ENCODE data around the gene ORMDL3. TPM values are rescaled to one million over a fixed set of nuclear protein-coding genes. Genes with fewer than 3 reads are reported as not detected.

Gene ORMDL3
- total RNA-seq, 1 donor from 2014 or later, result 69.4 TPM

DNA sequence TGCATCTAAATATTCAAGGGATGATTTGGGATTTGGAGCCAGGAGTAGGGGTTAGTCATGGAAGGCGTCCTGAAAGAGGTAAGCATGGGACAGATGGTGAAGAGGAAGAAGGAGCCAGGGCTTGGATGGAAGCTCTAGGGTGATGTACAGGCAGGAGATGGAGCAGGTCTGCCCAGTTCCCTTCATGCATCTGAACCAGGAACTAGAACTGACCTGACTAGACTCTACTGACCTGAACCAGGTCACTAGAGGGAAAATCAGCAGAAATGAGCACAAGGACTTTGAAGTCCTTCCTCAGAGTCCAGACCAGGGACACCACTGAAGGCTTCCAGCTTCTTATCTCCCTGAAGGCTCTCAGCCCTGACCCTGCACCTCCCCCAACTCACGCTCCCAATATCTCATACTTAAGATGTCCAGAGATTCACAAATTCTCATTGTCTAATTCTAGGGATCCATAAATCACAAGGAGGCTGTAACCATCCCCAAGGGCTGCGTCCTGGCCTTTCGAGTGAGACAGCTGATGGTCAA lies 43.7 kb upstream of the ORMDL3 start:
- H3K9me3 Mint-ChIP-seq, result no peaks in the 10 kb centered on the region
- no peak overlapping the region for H3K4me3 Mint-ChIP-seq
- H3K27me3 Mint-ChIP-seq (ENCODE audit: low read depth), result peaks cover 68% of the 10 kb centered on the region
- DNase-seq (ENCODE audit: low spot score in 2 of 2, unreplicated experiment in 2 of 2), result no peak
- TF ChIP-seq, protein P1, sequence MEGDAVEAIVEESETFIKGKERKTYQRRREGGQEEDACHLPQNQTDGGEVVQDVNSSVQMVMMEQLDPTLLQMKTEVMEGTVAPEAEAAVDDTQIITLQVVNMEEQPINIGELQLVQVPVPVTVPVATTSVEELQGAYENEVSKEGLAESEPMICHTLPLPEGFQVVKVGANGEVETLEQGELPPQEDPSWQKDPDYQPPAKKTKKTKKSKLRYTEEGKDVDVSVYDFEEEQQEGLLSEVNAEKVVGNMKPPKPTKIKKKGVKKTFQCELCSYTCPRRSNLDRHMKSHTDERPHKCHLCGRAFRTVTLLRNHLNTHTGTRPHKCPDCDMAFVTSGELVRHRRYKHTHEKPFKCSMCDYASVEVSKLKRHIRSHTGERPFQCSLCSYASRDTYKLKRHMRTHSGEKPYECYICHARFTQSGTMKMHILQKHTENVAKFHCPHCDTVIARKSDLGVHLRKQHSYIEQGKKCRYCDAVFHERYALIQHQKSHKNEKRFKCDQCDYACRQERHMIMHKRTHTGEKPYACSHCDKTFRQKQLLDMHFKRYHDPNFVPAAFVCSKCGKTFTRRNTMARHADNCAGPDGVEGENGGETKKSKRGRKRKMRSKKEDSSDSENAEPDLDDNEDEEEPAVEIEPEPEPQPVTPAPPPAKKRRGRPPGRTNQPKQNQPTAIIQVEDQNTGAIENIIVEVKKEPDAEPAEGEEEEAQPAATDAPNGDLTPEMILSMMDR (IDR thresholded peaks at IDR 0.05; ENCODE audit: unreplicated experiment), result no peak
- no peak overlapping the region for H3K27ac Mint-ChIP-seq
- H3K36me3 Mint-ChIP-seq, result no peaks in the 10 kb centered on the region
- H3K4me1 Mint-ChIP-seq, result peaks cover 8% of the 10 kb centered on the region

DNA sequence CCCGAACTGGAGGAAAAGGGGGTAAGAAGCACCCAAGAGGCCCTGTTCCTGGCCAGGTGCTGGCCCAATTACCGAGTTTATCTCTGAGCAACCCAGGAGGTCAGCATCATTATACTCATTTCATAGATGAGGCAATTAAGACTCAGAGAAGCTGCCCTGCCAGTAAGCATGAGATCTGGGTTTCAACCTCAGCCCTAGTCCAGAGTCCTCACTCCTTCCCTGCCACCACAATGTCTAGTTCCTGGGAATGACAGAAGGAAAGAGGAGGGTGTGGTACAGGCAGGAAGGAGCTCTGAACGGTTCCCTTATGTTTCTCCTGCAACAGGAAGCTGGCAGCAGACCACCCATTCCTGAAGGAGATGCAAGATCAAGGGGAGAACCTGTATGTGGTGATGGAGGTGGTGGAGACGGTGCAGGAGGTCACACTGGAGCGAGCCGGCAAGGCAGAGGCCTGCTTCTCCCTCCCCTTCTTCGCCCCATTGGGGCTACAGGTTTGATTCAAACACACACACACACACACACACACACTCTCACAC lies 42.8 kb upstream of the ORMDL3 start:
- no peaks in the 10 kb centered on the region for H3K36me3 Mint-ChIP-seq
- no peak overlapping the region for H3K27ac Mint-ChIP-seq
- peaks cover 67% of the 10 kb centered on the region for H3K27me3 Mint-ChIP-seq (ENCODE audit: low read depth)
- no peak for DNase-seq (ENCODE audit: low spot score in 2 of 2, unreplicated experiment in 2 of 2)
- TF ChIP-seq, protein P1 (IDR thresholded peaks at IDR 0.05; ENCODE audit: unreplicated experiment), result no peak
- H3K4me3 Mint-ChIP-seq, result no peak overlapping the region
- no peaks in the 10 kb centered on the region for H3K9me3 Mint-ChIP-seq
- peaks cover 8% of the 10 kb centered on the region for H3K4me1 Mint-ChIP-seq

DNA sequence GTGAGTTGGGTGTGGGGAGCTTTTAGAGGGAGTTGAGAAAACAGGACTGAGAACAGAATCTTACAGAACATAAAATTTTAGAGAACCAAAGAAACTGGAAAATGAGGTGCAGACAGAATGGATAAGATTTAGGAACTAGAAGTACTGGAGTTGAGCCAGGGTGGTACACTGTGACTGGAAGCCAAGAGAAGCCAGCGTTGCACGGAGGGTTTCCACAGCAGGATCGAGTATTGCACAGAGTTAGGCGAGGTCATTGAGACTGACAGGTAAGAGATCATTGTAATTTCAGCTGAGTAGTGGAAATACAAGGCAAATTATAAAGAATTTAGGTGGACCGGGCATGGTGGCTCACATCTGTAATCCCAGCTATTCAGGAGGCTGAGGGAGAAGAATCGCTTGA lies 42.0 kb upstream of the ORMDL3 start:
- H3K36me3 Mint-ChIP-seq, result no peaks in the 10 kb centered on the region
- peaks cover 72% of the 10 kb centered on the region for H3K27me3 Mint-ChIP-seq (ENCODE audit: low read depth)
- DNase-seq (ENCODE audit: low spot score in 2 of 2, unreplicated experiment in 2 of 2), result no peak
- H3K27ac Mint-ChIP-seq, result no peak overlapping the region
- TF ChIP-seq, protein P1 (IDR thresholded peaks at IDR 0.05; ENCODE audit: unreplicated experiment), result no peak
- H3K4me3 Mint-ChIP-seq, result no peak overlapping the region
- H3K9me3 Mint-ChIP-seq, result no peaks in the 10 kb centered on the region
- H3K4me1 Mint-ChIP-seq, result peaks cover 8% of the 10 kb centered on the region

DNA sequence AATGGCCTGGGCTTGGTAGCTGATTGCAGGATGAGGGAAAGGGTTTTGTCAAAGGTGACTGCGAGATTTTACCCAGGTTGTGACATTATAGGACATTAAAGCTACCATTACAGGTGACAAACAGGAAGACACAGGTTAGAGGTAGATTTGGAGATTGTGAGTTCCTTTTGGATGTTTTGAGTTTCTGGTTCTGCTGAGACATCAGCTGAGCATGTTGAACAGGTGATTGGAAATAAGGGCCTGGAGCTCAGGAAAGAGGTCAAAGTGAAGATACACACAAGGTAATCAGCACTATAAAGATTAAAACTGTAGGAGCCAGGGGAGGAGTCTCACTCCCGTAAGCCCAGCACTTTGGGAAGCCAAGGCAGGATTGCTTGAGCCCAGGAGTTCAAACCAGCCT lies 41.4 kb upstream of the ORMDL3 start:
- Mint-ChIP-seq H3K36me3 (no peaks in the 10 kb centered on the region), H3K27me3 (ENCODE audit: low read depth) (peaks cover 69% of the 10 kb centered on the region), H3K9me3 (no peaks in the 10 kb centered on the region), H3K4me1 (peaks cover 8% of the 10 kb centered on the region), H3K4me3 (no peak overlapping the region), H3K27ac (no peak overlapping the region)
- no peak for DNase-seq (ENCODE audit: low spot score in 2 of 2, unreplicated experiment in 2 of 2)
- TF ChIP-seq, protein P1 (IDR thresholded peaks at IDR 0.05; ENCODE audit: unreplicated experiment), result no peak

DNA sequence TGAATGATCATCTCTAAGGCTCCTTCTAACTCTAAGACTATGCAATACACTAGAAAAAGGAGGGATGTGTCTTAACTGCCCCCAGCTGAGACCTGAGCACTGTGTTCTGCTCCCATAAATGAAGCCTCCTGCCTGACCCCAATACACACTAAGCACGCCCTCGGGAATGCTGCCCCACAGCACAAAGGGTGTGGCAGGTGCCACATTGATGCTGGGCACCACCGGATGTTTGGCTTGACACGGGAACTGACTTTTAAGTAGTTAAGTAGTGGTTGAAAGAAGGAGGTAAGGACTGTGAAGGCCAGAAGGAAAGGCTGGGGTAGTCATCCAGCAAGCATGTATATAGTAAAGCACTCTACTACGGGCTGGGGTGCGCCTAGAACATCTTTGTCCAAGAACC lies 39.4 kb upstream of the ORMDL3 start:
- Mint-ChIP-seq H3K4me1 (peaks cover 2% of the 10 kb centered on the region), H3K4me3 (no peak overlapping the region), H3K9me3 (no peaks in the 10 kb centered on the region), H3K27ac (no peak overlapping the region), H3K27me3 (ENCODE audit: low read depth) (peaks cover 61% of the 10 kb centered on the region), H3K36me3 (no peaks in the 10 kb centered on the region)
- TF ChIP-seq, protein P1 (IDR thresholded peaks at IDR 0.05; ENCODE audit: unreplicated experiment), result no peak
- DNase-seq (ENCODE audit: low spot score in 2 of 2, unreplicated experiment in 2 of 2), result no peak

Measured in mesothelial cell of epicardium (in vitro differentiated cells).